Chondrocyte (in vitro differentiated cells): ENCODE measurements around the gene U2SURP. TPM values are rescaled to one million over a fixed set of nuclear protein-coding genes. Genes with fewer than 3 reads are reported as not detected.
A peak's percentile ranks its signal among the peaks of the same experiment; 100 is the strongest.

Experiments used
- DNase-seq: peaks from one replicate; pipeline ENCODE4 v3.0.0; 2021; ENCODE audit warnings: mixed read lengths, low spot score
- H3K27ac Mint-ChIP-seq: one replicate; pipeline ENCODE4 v1.8.0; 2021; ENCODE audit warnings: mild to moderate bottlenecking, moderate library complexity, mixed read lengths; ENCODE audit not compliant: unreplicated experiment
- H3K27me3 Mint-ChIP-seq: 2 replicates; pipeline ENCODE4 v1.8.0; 2021; ENCODE audit warnings: low read depth, mixed read lengths
- H3K36me3 Mint-ChIP-seq: 2 replicates; pipeline ENCODE4 v1.8.0; 2021; ENCODE audit warnings: low read depth, mixed read lengths
- H3K4me1 Mint-ChIP-seq: 2 replicates; pipeline ENCODE4 v1.8.0; 2021; ENCODE audit warnings: low read depth, mild to moderate bottlenecking, mixed read lengths
- H3K4me3 Mint-ChIP-seq: one replicate; pipeline ENCODE4 v1.8.0; 2021; ENCODE audit warnings: mild to moderate bottlenecking, moderate library complexity, mixed read lengths; ENCODE audit not compliant: unreplicated experiment
- H3K9me3 Mint-ChIP-seq: 2 replicates; pipeline ENCODE4 v1.8.0; 2021; ENCODE audit warnings: low read depth, mixed read lengths
- long read RNA-seq: library from polyadenylated mRNA; stranded (forward); transcript quantifications from one replicate; pipeline ENCODE4 v2.0.0, GENCODE V29; 2021
- total RNA-seq: library from RNA; stranded (reverse); gene quantifications from 3 replicates; pipeline ENCODE4 v1.2.1, GENCODE V29; 2021
- TF ChIP-seq, protein P1 (sequence below): fragments of 200-600 bp; sonication (generic); IDR thresholded peaks from 2 replicates; pipeline ENCODE4 v1.5.0; 2021; ENCODE audit warnings: antibody characterized with exemption, mild to moderate bottlenecking, moderate library complexity

U2SURP gene
- 63.0 to 72.9 TPM (median 63.7 TPM) in 3 replicates for total RNA-seq
- long read RNA-seq, full-length matches to known transcripts, result 14 of 33 reads
- long read RNA-seq, partial matches to known transcripts, result 3 of 33 reads
- long read RNA-seq, other reads (novel, unspliced or antisense), result 16 of 33 reads

DNA sequence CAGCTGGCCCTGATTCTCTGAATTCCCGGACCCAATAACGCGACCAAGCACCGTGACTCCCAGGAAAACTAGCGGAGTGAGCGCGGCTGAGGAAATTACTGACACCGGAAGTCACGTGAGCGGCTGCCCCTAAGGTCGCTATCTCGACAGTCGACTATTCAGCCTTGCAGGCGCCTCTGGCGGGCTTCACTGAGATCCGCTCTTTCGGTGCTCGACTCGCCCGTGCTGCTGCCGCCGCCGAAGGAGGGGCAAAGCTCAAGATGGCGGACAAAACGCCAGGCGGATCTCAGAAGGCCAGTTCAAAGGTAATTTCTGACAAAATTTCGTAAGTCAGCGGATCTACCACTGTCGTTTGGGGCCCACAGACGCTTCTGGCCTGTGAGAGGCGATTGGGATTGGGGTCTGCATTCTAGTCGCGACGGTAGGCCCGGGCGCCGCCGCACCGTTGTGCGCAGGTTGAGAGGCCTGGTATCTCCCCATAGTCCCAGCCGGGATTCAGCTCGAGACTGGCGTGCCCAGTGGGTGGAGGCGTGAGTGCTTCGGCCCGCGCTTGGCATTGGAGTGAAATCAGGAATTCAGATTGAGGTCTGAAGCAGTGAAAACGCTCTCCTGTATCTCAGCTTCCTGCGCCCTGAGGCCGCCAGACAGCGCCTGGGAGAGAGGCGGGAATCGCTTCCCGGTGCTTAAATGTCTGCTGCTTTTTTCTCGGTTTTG lies at the start of gene U2SURP:
Gene U2SURP (plus strand): TSS at position 202 of the 714 bp plus-strand sequence. CDS start 59 bp downstream, at position 261.
- peak within 1 kb of the TSS; percentile 99 for H3K27ac Mint-ChIP-seq
- H3K9me3 Mint-ChIP-seq, result no peaks in the 10 kb centered on the region
- peaks cover 44% of the 10 kb centered on the region for H3K4me1 Mint-ChIP-seq

DNA sequence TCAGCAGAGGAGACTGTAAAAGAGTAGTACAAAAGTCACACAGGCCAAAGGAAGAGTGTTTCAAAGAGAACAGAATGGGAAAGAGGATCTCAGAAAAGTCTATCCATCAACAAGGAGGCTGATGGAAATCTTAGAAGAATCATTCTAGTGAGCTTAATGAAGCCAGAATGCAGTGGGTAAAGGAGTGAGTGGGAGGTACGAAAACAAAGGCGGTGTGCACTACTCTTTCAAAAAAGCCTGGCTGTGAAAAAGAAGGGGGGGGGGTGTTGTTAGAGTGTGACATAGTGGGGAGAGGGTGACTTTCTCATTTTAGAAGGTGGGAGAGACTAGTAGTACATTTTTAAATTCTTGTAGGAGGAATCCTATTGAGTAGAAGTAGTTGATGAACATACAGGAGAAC lies 49.6 kb upstream of the U2SURP start:
- Mint-ChIP-seq H3K36me3 (no peaks in the 10 kb centered on the region), H3K4me3 (no peak overlapping the region), H3K27me3 (peaks cover 7% of the 10 kb centered on the region)

More for the DNA sequence above, at the start of gene U2SURP:
- no peaks in the 10 kb centered on the region for H3K27me3 Mint-ChIP-seq
- TF ChIP-seq, protein P1, sequence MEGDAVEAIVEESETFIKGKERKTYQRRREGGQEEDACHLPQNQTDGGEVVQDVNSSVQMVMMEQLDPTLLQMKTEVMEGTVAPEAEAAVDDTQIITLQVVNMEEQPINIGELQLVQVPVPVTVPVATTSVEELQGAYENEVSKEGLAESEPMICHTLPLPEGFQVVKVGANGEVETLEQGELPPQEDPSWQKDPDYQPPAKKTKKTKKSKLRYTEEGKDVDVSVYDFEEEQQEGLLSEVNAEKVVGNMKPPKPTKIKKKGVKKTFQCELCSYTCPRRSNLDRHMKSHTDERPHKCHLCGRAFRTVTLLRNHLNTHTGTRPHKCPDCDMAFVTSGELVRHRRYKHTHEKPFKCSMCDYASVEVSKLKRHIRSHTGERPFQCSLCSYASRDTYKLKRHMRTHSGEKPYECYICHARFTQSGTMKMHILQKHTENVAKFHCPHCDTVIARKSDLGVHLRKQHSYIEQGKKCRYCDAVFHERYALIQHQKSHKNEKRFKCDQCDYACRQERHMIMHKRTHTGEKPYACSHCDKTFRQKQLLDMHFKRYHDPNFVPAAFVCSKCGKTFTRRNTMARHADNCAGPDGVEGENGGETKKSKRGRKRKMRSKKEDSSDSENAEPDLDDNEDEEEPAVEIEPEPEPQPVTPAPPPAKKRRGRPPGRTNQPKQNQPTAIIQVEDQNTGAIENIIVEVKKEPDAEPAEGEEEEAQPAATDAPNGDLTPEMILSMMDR, result no peak
- no peaks in the 10 kb centered on the region for H3K36me3 Mint-ChIP-seq
- peak; percentile 99 for DNase-seq
- H3K4me3 Mint-ChIP-seq, result peak within 1 kb of the TSS; percentile 96

DNA sequence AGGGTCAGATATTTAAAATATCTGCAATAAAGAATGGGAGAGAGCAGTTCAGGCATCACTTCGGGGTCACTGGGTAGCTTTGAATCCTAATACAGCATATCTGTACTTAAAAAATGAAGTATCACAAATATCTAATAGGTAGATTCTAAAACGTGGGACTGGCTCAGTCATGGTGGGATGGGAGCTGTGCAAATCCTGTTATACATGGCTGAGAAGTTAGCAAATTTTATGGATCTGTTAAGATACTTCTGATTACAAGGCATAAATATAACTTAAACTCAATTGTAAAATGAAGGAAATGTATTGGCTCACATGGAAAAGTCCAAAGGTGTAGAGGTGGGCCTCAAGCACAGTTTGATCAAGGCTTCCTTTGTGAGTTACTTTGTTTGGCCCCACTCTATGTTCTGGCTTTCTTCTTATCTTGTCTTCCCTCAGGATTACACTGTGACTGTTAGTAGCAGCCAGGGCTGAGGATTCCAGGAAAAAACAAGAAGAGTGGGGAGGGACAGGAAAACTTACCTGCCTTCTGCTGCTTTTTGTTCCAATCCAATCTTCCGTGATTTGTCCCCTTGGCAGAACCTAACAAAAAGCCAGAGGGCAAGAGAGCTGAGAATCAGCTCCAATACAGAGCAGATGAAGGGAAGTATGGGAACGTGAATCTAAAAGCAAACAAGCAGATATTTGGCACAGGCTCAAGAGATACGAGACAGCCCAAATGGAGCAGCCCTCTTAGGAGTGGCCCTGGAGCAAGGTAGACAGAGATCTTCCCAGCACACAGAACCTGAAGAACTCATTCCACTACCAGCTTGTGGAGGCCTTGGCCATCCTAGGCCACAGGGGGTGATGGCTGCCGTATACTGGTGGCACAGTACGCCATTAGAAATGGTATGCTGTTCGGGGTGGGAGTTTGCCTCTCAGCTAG lies 48.8 kb upstream of the U2SURP start:
- H3K27me3 Mint-ChIP-seq, result peaks cover 10% of the 10 kb centered on the region

More for the DNA sequence above, 49.6 kb upstream of the U2SURP start:
- no peaks in the 10 kb centered on the region for H3K9me3 Mint-ChIP-seq
- H3K27ac Mint-ChIP-seq, result no peak overlapping the region
- DNase-seq, result no peak
- TF ChIP-seq, protein P1, result no peak
- no peaks in the 10 kb centered on the region for H3K4me1 Mint-ChIP-seq

DNA sequence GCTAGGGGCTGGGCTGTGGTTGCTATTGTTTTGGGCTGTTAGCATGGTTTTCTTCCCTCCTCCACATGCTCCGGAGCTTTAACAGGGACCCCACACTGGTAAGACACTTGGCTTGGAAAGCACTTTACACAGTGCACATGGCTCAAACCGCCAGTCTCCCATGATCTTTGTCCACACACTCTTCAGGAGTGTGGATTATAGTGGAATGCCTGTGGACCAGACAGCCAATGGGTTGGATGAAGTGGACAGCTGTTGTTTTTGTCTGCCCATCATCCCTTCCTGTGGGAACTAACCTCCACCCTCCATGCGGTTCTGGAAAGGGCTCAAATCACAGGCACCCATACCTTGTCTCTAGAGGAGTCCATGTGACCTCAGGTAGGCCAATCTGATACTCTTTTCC lies 47.9 kb upstream of the U2SURP start:
- no peak overlapping the region for H3K4me3 Mint-ChIP-seq
- H3K36me3 Mint-ChIP-seq, result no peaks in the 10 kb centered on the region
- no peaks in the 10 kb centered on the region for H3K4me1 Mint-ChIP-seq
- no peak overlapping the region for H3K27ac Mint-ChIP-seq
- H3K27me3 Mint-ChIP-seq, result peaks cover 10% of the 10 kb centered on the region
- no peak for DNase-seq
- H3K9me3 Mint-ChIP-seq, result no peaks in the 10 kb centered on the region
- TF ChIP-seq, protein P1, result no peak

More for the DNA sequence above, 48.8 kb upstream of the U2SURP start:
- TF ChIP-seq, protein P1, result no peak
- Mint-ChIP-seq H3K27ac (no peak overlapping the region), H3K9me3 (no peaks in the 10 kb centered on the region), H3K4me3 (no peak overlapping the region), H3K4me1 (no peaks in the 10 kb centered on the region), H3K36me3 (no peaks in the 10 kb centered on the region)
- no peak for DNase-seq

DNA sequence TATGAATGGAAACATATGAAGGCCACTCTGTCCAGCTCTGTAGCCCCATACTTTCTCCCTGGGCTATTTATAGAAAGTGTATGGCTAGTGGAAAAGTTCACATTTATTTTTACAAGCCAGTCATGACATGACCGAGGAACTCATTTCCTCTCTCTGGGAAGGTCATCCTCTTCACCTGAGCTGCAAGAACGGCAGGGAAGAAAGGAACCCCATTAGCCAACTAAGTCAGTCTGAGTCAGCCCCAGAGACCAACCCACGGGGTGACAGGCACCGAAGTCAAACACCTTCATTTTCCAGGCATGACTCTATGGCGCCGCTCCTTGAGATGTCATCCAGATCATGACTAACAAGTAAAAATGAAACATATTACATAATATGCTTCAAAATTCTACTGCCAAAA lies 42.7 kb upstream of the U2SURP start:
- H3K27me3 Mint-ChIP-seq, result peaks cover 30% of the 10 kb centered on the region
- TF ChIP-seq, protein P1, result no peak
- no peaks in the 10 kb centered on the region for H3K4me1 Mint-ChIP-seq

More for the DNA sequence above, 42.7 kb upstream of the U2SURP start:
- H3K27ac Mint-ChIP-seq, result no peak overlapping the region
- no peaks in the 10 kb centered on the region for H3K9me3 Mint-ChIP-seq
- no peak for DNase-seq
- H3K36me3 Mint-ChIP-seq, result peaks cover 2% of the 10 kb centered on the region
- no peak overlapping the region for H3K4me3 Mint-ChIP-seq
